MCF 10A (cell line): ENCODE results near the gene DCP2. TPM values are rescaled to one million over a fixed set of nuclear protein-coding genes. Genes with fewer than 3 reads are reported as not detected.

ENCODE experiments used
- BruUV-seq: library from RNA; stranded (reverse); fragments of 400-500 nt; replicated peaks from 2 replicates; lab custom pipeline; 2021; lab: Mats Ljungman, UMichigan
- CTCF ChIA-PET: fragments of 300-600 bp; sonication (Branson Sonifier 250); formaldehyde crosslinking; extraction: SDS; loops from one replicate; lab custom pipeline; 2021; ENCODE audit warnings: antibody characterized with exemption, inconsistent platforms; lab: Yijun Ruan, JAX
- POLR2A ChIA-PET: fragments of 300-600, 350-650 bp; sonication (Branson Sonifier 250); formaldehyde crosslinking; extraction: SDS; loops from one replicate; lab custom pipeline; 2020; ENCODE audit warnings: antibody characterized with exemption, inconsistent platforms; lab: Yijun Ruan, JAX
- DNase-seq: peaks from one replicate; pipeline ENCODE4 v3.0.0-alpha.2; 2018; ENCODE audit not compliant: unreplicated experiment
- H3K27ac Mint-ChIP-seq: one replicate; pipeline ENCODE4 v1.8.0; 2022; ENCODE audit warnings: mild to moderate bottlenecking, low read depth, mixed read lengths; ENCODE audit not compliant: unreplicated experiment
- H3K27me3 Mint-ChIP-seq: one replicate; pipeline ENCODE4 v1.8.0; 2022; ENCODE audit warnings: mixed read lengths; ENCODE audit not compliant: insufficient read depth, unreplicated experiment
- H3K36me3 Mint-ChIP-seq: one replicate; pipeline ENCODE4 v1.8.0; 2022; ENCODE audit warnings: mild to moderate bottlenecking, moderate library complexity, mixed read lengths; ENCODE audit not compliant: insufficient read depth, unreplicated experiment
- H3K4me1 Mint-ChIP-seq: one replicate; pipeline ENCODE4 v1.8.0; 2022; ENCODE audit warnings: mixed read lengths; ENCODE audit not compliant: insufficient read depth, unreplicated experiment
- H3K4me3 Mint-ChIP-seq: one replicate; pipeline ENCODE4 v1.8.0; 2022; ENCODE audit warnings: mild to moderate bottlenecking, moderate library complexity, mixed read lengths; ENCODE audit not compliant: unreplicated experiment
- H3K9me3 Mint-ChIP-seq: one replicate; pipeline ENCODE4 v1.8.0; 2022; ENCODE audit warnings: mixed read lengths; ENCODE audit not compliant: unreplicated experiment
- intact Hi-C: fragments of 100-400 bp; cut with micrococcal nuclease; formaldehyde crosslinking; loops from 2 replicates; pipeline ENCODE4 v1.14.1; 2022
- total RNA-seq: library from RNA; stranded (reverse); gene quantifications from 2 replicates; pipeline ENCODE4 v1.2.3, GENCODE V29; 2022
- TF ChIP-seq, protein P1 (sequence below): fragments of 200-600 bp; IDR thresholded peaks from one replicate; pipeline ENCODE4 v1.8.0; 2022; ENCODE audit warnings: antibody characterized with exemption, mild to moderate bottlenecking; ENCODE audit not compliant: unreplicated experiment

Gene DCP2
- total RNA-seq, 1 experiment from 2014 or later, result 34.1 TPM

DNA sequence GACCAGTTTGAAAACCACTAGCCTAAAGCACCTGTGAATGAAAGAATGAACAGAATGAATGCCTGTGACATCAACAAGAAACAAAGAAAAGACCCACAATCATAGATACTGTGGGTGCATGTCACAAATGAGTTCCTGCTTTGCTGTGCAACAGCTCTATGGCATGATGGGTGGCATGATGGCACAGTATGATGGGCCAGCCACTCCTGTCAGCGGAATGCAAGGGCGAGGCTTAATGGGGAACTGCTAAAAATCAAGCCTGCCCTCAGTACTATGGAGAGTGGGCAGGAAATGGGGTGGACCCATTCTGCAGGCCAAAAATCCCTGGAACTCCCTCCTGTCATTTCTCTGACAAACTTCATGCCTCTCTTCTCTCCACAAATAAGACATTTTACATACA is 89.0 kb downstream of the DCP2 start:
- H3K27ac Mint-ChIP-seq, result no peak overlapping the region
- TF ChIP-seq, protein P1, sequence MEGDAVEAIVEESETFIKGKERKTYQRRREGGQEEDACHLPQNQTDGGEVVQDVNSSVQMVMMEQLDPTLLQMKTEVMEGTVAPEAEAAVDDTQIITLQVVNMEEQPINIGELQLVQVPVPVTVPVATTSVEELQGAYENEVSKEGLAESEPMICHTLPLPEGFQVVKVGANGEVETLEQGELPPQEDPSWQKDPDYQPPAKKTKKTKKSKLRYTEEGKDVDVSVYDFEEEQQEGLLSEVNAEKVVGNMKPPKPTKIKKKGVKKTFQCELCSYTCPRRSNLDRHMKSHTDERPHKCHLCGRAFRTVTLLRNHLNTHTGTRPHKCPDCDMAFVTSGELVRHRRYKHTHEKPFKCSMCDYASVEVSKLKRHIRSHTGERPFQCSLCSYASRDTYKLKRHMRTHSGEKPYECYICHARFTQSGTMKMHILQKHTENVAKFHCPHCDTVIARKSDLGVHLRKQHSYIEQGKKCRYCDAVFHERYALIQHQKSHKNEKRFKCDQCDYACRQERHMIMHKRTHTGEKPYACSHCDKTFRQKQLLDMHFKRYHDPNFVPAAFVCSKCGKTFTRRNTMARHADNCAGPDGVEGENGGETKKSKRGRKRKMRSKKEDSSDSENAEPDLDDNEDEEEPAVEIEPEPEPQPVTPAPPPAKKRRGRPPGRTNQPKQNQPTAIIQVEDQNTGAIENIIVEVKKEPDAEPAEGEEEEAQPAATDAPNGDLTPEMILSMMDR, result no peak
- H3K36me3 Mint-ChIP-seq, result peaks cover 48% of the 10 kb centered on the region
- ChIA-PET CTCF (no interaction called here), POLR2A (no interaction called here)
- no peaks in the 10 kb centered on the region for H3K9me3 Mint-ChIP-seq
- H3K4me3 Mint-ChIP-seq, result no peak overlapping the region
- no peak for DNase-seq
- peaks cover 24% of the 10 kb centered on the region for H3K4me1 Mint-ChIP-seq
- intact Hi-C loops, result no loop called here
- BruUV-seq, result no TSS peak
- no peaks in the 10 kb centered on the region for H3K27me3 Mint-ChIP-seq

DNA sequence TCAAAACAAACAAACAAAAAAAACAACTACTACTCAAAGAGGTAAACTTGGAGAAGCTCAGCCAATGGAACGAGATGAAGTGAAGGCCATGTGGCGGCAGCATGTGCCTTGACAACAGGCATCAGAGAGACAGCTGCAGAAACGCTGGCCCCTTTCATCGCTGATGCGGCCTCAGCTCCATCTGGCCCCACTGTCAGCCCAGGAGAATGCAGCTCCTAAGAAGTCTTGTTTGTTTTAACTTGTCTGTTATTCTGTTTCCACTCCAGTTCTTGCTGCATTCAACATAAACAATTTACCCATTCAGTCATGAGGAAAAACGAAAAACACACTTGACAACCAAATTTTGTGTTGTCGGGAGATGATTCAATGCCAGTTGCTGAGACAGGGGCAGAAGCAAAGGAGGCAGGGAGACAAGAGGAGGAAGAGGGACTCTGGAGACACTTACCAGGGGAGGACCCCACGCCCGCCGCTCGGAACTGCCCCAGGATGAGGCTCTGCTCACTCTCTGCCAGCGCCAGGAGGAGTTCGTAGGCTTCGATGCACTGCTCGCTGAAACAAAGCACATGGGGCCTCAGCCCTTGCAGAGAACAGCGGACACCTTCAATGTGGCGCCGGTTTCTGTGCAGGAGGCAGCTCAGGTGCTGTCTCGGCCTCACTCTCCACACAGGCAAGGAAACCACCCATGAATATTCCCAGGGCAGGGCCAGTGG is 91.2 kb downstream of the DCP2 start:
- H3K27ac Mint-ChIP-seq, result no peak overlapping the region
- H3K9me3 Mint-ChIP-seq, result no peaks in the 10 kb centered on the region
- TF ChIP-seq, protein P1, result no peak
- DNase-seq, result no peak
- intact Hi-C loops, result no loop called here
- peaks cover 9% of the 10 kb centered on the region for H3K4me1 Mint-ChIP-seq
- no peak overlapping the region for H3K4me3 Mint-ChIP-seq
- peaks cover 38% of the 10 kb centered on the region for H3K36me3 Mint-ChIP-seq
- H3K27me3 Mint-ChIP-seq, result no peaks in the 10 kb centered on the region
- ChIA-PET POLR2A (no interaction called here), CTCF (interaction anchor here (1.1 to 1.5 kb wide), 3 partner anchors 9 to 445 kb away, joined by 4 read pairs; partner anchors contain the start of gene YTHDC2)
- no TSS peak for BruUV-seq

DNA sequence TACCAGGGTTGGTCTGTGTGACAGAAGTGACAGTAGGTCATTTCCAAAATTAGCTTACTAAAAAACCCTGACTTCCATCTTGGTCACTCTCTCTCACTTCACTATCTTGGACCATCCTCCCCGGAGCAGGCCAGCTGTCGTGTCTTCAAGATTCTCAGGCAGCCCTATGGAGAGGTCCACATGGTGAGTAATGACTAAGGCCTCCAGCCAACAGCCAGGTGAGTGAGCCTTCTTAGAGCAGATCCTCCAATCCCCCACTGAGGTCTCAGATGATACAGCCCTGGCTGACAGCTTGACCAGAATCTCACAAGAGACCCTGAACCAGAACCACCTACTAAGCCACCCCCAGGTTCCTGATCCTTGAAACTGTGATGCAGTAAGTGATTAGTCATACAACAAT is 92.0 kb downstream of the DCP2 start:
- Mint-ChIP-seq H3K36me3 (peaks cover 31% of the 10 kb centered on the region), H3K27me3 (no peaks in the 10 kb centered on the region), H3K4me1 (peaks cover 6% of the 10 kb centered on the region), H3K27ac (no peak overlapping the region), H3K9me3 (no peaks in the 10 kb centered on the region), H3K4me3 (no peak overlapping the region)
- intact Hi-C loops, result no loop called here
- BruUV-seq, result no TSS peak
- no peak for DNase-seq
- TF ChIP-seq, protein P1, result no peak
- POLR2A ChIA-PET, result no interaction called here
- CTCF ChIA-PET, result interaction anchor here (1.3 to 1.5 kb wide), 2 partner anchors 19 to 445 kb away, joined by 4 read pairs; partner anchors contain the start of gene YTHDC2

Other genes with a start within 250 kb of the DCP2 start
- gene APC, start 238.9 kb upstream of the DCP2 start, total RNA-seq, result 24.9 and 31.8 TPM in 2 replicates
- gene SRP19, start 115.5 kb upstream of the DCP2 start, total RNA-seq, result 88.9 and 99.6 TPM in 2 replicates
- 64.8 and 65.2 TPM in 2 replicates for gene REEP5, start 54.6 kb upstream of the DCP2 start, total RNA-seq